IMR-90 (cell line): ENCODE data around the gene PARP1.

Experiments used
- BHLHE40 ChIP-seq: fragments of 150-350 bp; IDR thresholded peaks from 2 replicates; pipeline ENCODE4 v1.6.1; 2016; ENCODE audit warnings: mild to moderate bottlenecking, low read depth, low read length
- FOS ChIP-seq: fragments of 150-350 bp; IDR thresholded peaks from 2 replicates; pipeline ENCODE4 v1.6.1; 2016; ENCODE audit warnings: low read depth, low read length
- MAZ ChIP-seq: IDR thresholded peaks from 2 replicates; pipeline ENCODE4 v1.6.1; 2012; ENCODE audit warnings: low read depth, mild to moderate bottlenecking, low read length, improper control_type of control experiment, moderate library complexity, borderline replicate concordance
- NFE2L2 ChIP-seq: fragments of 150-350 bp; IDR thresholded peaks from 2 replicates; pipeline ENCODE4 v1.6.1; 2016; ENCODE audit warnings: low read depth, mild to moderate bottlenecking, low read length
- POLR2A ChIP-seq: IDR thresholded peaks from 2 replicates; pipeline ENCODE4 v1.6.1; 2012; ENCODE audit warnings: mild to moderate bottlenecking, low read depth, low read length
- TF ChIP-seq, protein P1 (sequence below): conservative IDR thresholded peaks from 2 replicates; pipeline ENCODE4 v1.5.1; 2012; ENCODE audit warnings: mild to moderate bottlenecking, low read depth, low read length, improper control_type of control experiment
- TF ChIP-seq, protein P2 (sequence below): fragments of 150-350 bp; IDR thresholded peaks from 2 replicates; pipeline ENCODE4 v1.6.1; 2016; ENCODE audit warnings: low read depth, mild to moderate bottlenecking, low read length, moderate library complexity, borderline replicate concordance
- TF ChIP-seq, protein P3 (sequence below): fragments of 150-350 bp; IDR thresholded peaks from 2 replicates; pipeline ENCODE4 v1.6.1; 2017; ENCODE audit warnings: mild to moderate bottlenecking, antibody characterized with exemption, low read length, low read depth

DNA sequence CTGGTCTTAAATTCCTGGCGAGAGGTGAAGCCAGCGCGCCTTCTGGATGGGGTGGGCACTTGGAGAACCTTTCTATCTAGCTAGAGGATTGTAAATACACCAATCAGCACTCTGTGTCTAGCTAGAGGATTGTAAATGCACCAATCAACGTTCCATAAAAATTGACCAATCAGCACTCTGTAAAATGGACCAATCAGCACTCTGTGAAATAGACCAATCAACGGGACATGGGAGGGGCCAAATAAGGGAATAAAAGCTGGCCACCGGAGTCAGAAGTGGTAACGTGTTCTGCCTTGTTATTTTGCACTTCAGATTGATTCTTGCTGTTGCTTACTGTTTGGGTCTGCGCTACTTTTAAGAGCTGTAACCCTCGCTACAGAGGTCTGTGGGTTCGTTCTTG, 87.0 kb downstream of the PARP1 start:
- TF ChIP-seq POLR2A, result no peak
- no peak for TF ChIP-seq MAZ
- TF ChIP-seq, protein P1, sequence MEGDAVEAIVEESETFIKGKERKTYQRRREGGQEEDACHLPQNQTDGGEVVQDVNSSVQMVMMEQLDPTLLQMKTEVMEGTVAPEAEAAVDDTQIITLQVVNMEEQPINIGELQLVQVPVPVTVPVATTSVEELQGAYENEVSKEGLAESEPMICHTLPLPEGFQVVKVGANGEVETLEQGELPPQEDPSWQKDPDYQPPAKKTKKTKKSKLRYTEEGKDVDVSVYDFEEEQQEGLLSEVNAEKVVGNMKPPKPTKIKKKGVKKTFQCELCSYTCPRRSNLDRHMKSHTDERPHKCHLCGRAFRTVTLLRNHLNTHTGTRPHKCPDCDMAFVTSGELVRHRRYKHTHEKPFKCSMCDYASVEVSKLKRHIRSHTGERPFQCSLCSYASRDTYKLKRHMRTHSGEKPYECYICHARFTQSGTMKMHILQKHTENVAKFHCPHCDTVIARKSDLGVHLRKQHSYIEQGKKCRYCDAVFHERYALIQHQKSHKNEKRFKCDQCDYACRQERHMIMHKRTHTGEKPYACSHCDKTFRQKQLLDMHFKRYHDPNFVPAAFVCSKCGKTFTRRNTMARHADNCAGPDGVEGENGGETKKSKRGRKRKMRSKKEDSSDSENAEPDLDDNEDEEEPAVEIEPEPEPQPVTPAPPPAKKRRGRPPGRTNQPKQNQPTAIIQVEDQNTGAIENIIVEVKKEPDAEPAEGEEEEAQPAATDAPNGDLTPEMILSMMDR, result no peak
- TF ChIP-seq NFE2L2, result no peak
- TF ChIP-seq, protein P2, sequence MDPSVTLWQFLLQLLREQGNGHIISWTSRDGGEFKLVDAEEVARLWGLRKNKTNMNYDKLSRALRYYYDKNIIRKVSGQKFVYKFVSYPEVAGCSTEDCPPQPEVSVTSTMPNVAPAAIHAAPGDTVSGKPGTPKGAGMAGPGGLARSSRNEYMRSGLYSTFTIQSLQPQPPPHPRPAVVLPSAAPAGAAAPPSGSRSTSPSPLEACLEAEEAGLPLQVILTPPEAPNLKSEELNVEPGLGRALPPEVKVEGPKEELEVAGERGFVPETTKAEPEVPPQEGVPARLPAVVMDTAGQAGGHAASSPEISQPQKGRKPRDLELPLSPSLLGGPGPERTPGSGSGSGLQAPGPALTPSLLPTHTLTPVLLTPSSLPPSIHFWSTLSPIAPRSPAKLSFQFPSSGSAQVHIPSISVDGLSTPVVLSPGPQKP, result no peak
- TF ChIP-seq, protein P3, sequence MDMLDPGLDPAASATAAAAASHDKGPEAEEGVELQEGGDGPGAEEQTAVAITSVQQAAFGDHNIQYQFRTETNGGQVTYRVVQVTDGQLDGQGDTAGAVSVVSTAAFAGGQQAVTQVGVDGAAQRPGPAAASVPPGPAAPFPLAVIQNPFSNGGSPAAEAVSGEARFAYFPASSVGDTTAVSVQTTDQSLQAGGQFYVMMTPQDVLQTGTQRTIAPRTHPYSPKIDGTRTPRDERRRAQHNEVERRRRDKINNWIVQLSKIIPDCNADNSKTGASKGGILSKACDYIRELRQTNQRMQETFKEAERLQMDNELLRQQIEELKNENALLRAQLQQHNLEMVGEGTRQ, result no peak
- TF ChIP-seq BHLHE40, result no peak
- no peak for TF ChIP-seq FOS
